ENCODE data around the gene GPC5.
"Not testable (repeated sequence)": the region's sequence is repeated elsewhere in the genome, so short reads cannot be mapped to it uniquely, and the experiment has no call there.

GPC5 gene

DNA sequence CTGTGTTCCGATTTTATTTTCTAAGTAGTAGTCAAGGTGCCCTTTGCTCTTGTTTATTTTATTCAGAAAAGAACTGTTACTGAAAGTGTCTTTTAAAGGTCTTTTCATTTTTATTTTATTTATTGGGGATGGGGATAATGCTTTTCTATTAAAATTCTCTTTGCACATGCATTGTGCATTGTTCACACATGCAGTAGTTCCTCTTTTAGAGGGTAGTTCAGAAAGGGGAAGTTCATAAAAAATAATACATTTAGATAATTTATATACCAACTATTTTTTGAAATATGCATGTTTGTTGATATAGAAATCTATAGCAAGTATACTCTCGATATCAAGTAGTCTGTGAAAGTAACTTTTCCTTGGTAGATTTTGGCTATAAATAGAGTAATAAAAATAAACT, 3.5 kb downstream of the GPC5 start:
- Histone ChIP-seq H4K20me1 (ENCODE audit: insufficient read depth, low read length) (no peaks in the 10 kb centered on the region), H3K27ac (ENCODE audit: low read depth, low read length, poor library complexity, severe bottlenecking) (no peak overlapping the region), H3K9ac (ENCODE audit: low read length) (no peak overlapping the region), H3K36me3 (ENCODE audit: insufficient read depth, low read length) (no peaks in the 10 kb centered on the region), H2AFZ (ENCODE audit: low read length) (no peak overlapping the region), H3K4me3 (ENCODE audit: low read depth, low read length, poor library complexity, severe bottlenecking) (no peak overlapping the region), H3K79me2 (ENCODE audit: insufficient read depth, low read length) (no peaks in the 10 kb centered on the region), H3K4me2 (ENCODE audit: low read length) (no peak overlapping the region), H3K4me1 (ENCODE audit: insufficient read depth, low read length, severe bottlenecking) (peaks cover 31% of the 10 kb centered on the region), H3K9me3 (ENCODE audit: low read length) (no peaks in the 10 kb centered on the region), H3K27me3 (ENCODE audit: insufficient read depth, low read length) (no peaks in the 10 kb centered on the region), H3F3A (ENCODE audit: insufficient read depth, low read length) (no peaks in the 10 kb centered on the region), H3K9me2 (ENCODE audit: low read depth, low read length) (no peaks in the 10 kb centered on the region)
- no peak for TF ChIP-seq EZH2 (IDR thresholded peaks at IDR 0.05; ENCODE audit: borderline replicate concordance, low read length)
- TF ChIP-seq, protein P1, sequence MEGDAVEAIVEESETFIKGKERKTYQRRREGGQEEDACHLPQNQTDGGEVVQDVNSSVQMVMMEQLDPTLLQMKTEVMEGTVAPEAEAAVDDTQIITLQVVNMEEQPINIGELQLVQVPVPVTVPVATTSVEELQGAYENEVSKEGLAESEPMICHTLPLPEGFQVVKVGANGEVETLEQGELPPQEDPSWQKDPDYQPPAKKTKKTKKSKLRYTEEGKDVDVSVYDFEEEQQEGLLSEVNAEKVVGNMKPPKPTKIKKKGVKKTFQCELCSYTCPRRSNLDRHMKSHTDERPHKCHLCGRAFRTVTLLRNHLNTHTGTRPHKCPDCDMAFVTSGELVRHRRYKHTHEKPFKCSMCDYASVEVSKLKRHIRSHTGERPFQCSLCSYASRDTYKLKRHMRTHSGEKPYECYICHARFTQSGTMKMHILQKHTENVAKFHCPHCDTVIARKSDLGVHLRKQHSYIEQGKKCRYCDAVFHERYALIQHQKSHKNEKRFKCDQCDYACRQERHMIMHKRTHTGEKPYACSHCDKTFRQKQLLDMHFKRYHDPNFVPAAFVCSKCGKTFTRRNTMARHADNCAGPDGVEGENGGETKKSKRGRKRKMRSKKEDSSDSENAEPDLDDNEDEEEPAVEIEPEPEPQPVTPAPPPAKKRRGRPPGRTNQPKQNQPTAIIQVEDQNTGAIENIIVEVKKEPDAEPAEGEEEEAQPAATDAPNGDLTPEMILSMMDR (IDR thresholded peaks at IDR 0.05; ENCODE audit: low read length): no peak

DNA sequence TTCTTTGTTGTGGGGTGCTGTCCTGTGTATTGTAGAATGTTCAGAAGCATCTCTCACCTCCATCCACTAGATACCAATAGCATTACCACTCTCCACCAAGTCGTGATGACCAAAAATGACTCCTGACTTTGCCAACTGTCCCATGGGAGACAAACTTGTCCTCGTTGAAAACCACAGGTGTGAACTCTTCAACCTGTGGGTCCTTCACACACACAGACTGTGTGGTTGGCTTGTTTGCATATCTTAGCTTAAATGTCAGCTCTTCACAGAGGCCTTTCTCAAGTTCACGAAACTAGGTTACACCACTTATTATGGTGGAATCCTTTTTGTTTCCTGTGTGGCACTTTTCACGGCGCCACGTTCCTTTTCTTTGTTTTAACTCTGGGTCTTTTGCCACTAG, 6.8 kb downstream of the GPC5 start:
- H3K9ac ChIP-seq (ENCODE audit: low read length): no peak overlapping the region
- H3K4me1 ChIP-seq (ENCODE audit: insufficient read depth, low read length, severe bottlenecking): peaks cover 16% of the 10 kb centered on the region
- H3K9me3 ChIP-seq (ENCODE audit: low read length): no peaks in the 10 kb centered on the region
- no peaks in the 10 kb centered on the region for H3K36me3 ChIP-seq (ENCODE audit: insufficient read depth, low read length)
- H3K27ac ChIP-seq (ENCODE audit: low read depth, low read length, poor library complexity, severe bottlenecking): no peak overlapping the region
- H3F3A ChIP-seq (ENCODE audit: insufficient read depth, low read length): no peaks in the 10 kb centered on the region
- H3K79me2 ChIP-seq (ENCODE audit: insufficient read depth, low read length): no peaks in the 10 kb centered on the region
- TF ChIP-seq EZH2 (IDR thresholded peaks at IDR 0.05; ENCODE audit: borderline replicate concordance, low read length): no peak
- no peaks in the 10 kb centered on the region for H3K27me3 ChIP-seq (ENCODE audit: insufficient read depth, low read length)
- H3K4me2 ChIP-seq (ENCODE audit: low read length): no peak overlapping the region
- H3K9me2 ChIP-seq (ENCODE audit: low read depth, low read length): no peaks in the 10 kb centered on the region
- no peaks in the 10 kb centered on the region for H4K20me1 ChIP-seq (ENCODE audit: insufficient read depth, low read length)
- H3K4me3 ChIP-seq (ENCODE audit: low read depth, low read length, poor library complexity, severe bottlenecking): no peak overlapping the region
- no peak overlapping the region for H2AFZ ChIP-seq (ENCODE audit: low read length)

DNA sequence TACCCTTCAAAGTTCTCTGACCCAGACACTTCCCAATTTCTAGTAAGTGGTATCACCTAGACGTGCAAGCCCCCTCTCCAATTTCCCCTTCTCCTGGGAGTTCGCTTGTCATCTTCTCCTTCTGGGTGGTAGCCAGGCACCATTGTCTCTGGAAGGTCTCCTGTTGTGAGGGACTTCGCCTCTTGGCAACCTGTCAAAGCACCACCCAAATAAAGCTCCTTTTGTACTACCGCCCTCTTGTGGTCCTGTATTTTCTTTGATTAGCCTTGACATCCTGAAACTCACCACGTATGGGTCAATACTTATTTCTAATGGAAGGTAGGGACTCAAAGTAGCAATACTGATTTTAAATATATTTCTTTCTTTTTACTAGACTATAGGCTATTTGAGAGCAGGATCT, 8.2 kb downstream of the GPC5 start:
- Histone ChIP-seq H3K9ac (ENCODE audit: low read length) (no peak overlapping the region), H4K20me1 (ENCODE audit: insufficient read depth, low read length) (no peaks in the 10 kb centered on the region), H3K36me3 (ENCODE audit: insufficient read depth, low read length) (no peaks in the 10 kb centered on the region), H3K4me3 (ENCODE audit: low read depth, low read length, poor library complexity, severe bottlenecking) (no peak overlapping the region), H3K79me2 (ENCODE audit: insufficient read depth, low read length) (no peaks in the 10 kb centered on the region), H3K27me3 (ENCODE audit: insufficient read depth, low read length) (no peaks in the 10 kb centered on the region), H3F3A (ENCODE audit: insufficient read depth, low read length) (no peaks in the 10 kb centered on the region), H2AFZ (ENCODE audit: low read length) (no peak overlapping the region), H3K27ac (ENCODE audit: low read depth, low read length, poor library complexity, severe bottlenecking) (no peak overlapping the region), H3K9me3 (ENCODE audit: low read length) (no peaks in the 10 kb centered on the region), H3K9me2 (ENCODE audit: low read depth, low read length) (no peaks in the 10 kb centered on the region), H3K4me1 (ENCODE audit: insufficient read depth, low read length, severe bottlenecking) (peaks cover 12% of the 10 kb centered on the region), H3K4me2 (ENCODE audit: low read length) (no peak overlapping the region)
- TF ChIP-seq, protein P1 (IDR thresholded peaks at IDR 0.05; ENCODE audit: low read length): peak; percentile 86
- TF ChIP-seq EZH2 (IDR thresholded peaks at IDR 0.05; ENCODE audit: borderline replicate concordance, low read length): no peak

DNA sequence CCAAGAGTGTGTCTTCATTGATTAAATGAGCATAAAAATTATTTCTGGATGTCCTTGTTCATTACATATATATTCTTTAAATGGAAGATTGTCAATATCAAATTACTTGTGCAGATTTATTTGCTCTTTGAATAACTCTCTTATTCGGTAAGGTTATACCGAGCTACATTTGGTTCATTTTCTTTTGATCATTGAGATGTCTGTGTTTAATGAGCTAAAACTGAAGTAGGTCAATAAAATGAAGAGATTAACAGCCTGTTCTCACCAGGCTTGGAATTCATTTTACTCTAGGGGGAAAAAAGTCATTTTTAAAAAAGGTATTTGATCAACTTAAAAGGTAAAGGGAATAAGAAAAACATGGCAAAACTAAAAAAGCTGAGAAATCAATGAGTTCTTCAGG, 10.6 kb downstream of the GPC5 start:
- H3K9me2 ChIP-seq (ENCODE audit: low read depth, low read length): no peaks in the 10 kb centered on the region
- no peak overlapping the region for H3K27ac ChIP-seq (ENCODE audit: low read depth, low read length, poor library complexity, severe bottlenecking)
- H3K36me3 ChIP-seq (ENCODE audit: insufficient read depth, low read length): no peaks in the 10 kb centered on the region
- peaks cover 5% of the 10 kb centered on the region for H3K4me1 ChIP-seq (ENCODE audit: insufficient read depth, low read length, severe bottlenecking)
- no peak overlapping the region for H3K9ac ChIP-seq (ENCODE audit: low read length)
- no peak overlapping the region for H2AFZ ChIP-seq (ENCODE audit: low read length)
- H3K4me3 ChIP-seq (ENCODE audit: low read depth, low read length, poor library complexity, severe bottlenecking): no peak overlapping the region
- no peak for TF ChIP-seq EZH2 (IDR thresholded peaks at IDR 0.05; ENCODE audit: borderline replicate concordance, low read length)
- TF ChIP-seq, protein P1 (IDR thresholded peaks at IDR 0.05; ENCODE audit: low read length): no peak
- no peaks in the 10 kb centered on the region for H4K20me1 ChIP-seq (ENCODE audit: insufficient read depth, low read length)
- no peaks in the 10 kb centered on the region for H3K27me3 ChIP-seq (ENCODE audit: insufficient read depth, low read length)
- H3K79me2 ChIP-seq (ENCODE audit: insufficient read depth, low read length): no peaks in the 10 kb centered on the region
- H3K9me3 ChIP-seq (ENCODE audit: low read length): no peaks in the 10 kb centered on the region
- H3F3A ChIP-seq (ENCODE audit: insufficient read depth, low read length): no peaks in the 10 kb centered on the region
- H3K4me2 ChIP-seq (ENCODE audit: low read length): no peak overlapping the region

DNA sequence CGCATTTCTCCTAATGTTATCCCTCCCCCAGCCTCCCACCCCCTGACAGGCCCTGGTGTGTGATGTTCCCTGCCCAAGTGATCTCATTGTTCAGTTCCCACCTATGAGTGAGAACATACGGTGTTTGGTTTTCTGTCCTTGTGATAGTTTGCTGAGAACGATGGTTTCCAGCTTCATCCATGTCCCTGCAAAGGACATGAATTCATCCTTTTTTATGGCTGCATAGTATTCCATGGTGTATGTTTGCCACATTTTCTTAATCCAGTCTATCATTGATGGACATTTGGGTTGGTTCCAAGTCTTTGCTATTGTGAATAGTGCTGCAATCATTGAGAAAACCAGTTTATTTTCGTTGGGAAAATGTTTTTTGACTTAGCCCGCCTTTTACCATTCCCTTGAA, 18.2 kb downstream of the GPC5 start:
- H3K36me3 ChIP-seq (ENCODE audit: insufficient read depth, low read length); H3K4me3 ChIP-seq (ENCODE audit: low read depth, low read length, poor library complexity, severe bottlenecking); H3K27me3 ChIP-seq (ENCODE audit: insufficient read depth, low read length); H2AFZ ChIP-seq (ENCODE audit: low read length); H3K79me2 ChIP-seq (ENCODE audit: insufficient read depth, low read length); H3K9me2 ChIP-seq (ENCODE audit: low read depth, low read length); H3K4me2 ChIP-seq (ENCODE audit: low read length); H3K4me1 ChIP-seq (ENCODE audit: insufficient read depth, low read length, severe bottlenecking); H3K9me3 ChIP-seq (ENCODE audit: low read length); H3K9ac ChIP-seq (ENCODE audit: low read length); H4K20me1 ChIP-seq (ENCODE audit: insufficient read depth, low read length); H3K27ac ChIP-seq (ENCODE audit: low read depth, low read length, poor library complexity, severe bottlenecking); H3F3A ChIP-seq (ENCODE audit: insufficient read depth, low read length): not testable (repeated sequence)

All from OCI-LY1 (cell line).